K562 (cell line): ENCODE measurements around the gene ZPR1. TPM values are rescaled to one million over a fixed set of nuclear protein-coding genes. Genes with fewer than 3 reads are reported as not detected.

Experiments
- ARID4B ChIP-seq: sonication (generic); formaldehyde crosslinking; IDR thresholded peaks from 2 replicates; pipeline ENCODE4 v1.8.0; 2022; ENCODE audit warnings: mild to moderate bottlenecking, missing genetic modification reagents
- BCL6 ChIP-seq: fragments of 250-450 bp; sonication (Bioruptor Pico); IDR thresholded peaks from 2 replicates; pipeline ENCODE4 v1.4.0; 2020
- CGGBP1 ChIP-seq: fragments of 250-450 bp; sonication (Bioruptor Pico); IDR thresholded peaks from 2 replicates; pipeline ENCODE4 v1.9.0; 2021; ENCODE audit warnings: mild to moderate bottlenecking
- GATAD2B ChIP-seq: fragments of 450-650 bp; IDR thresholded peaks from 2 replicates; pipeline ENCODE4 v1.6.1; 2017; ENCODE audit warnings: mild to moderate bottlenecking, borderline replicate concordance
- HNRNPLL ChIP-seq: fragments of 200-400 bp; formaldehyde crosslinking; IDR thresholded peaks from 2 replicates; pipeline ENCODE4 v1.6.1; 2017; ENCODE audit warnings: low read length, low read depth, mild to moderate bottlenecking; ENCODE audit not compliant: poor library complexity, severe bottlenecking
- KDM4B ChIP-seq, 2 experiments: fragments of 450-650 bp in 1 of 2; sonication (generic) in 1 of 2; IDR thresholded peaks; 2 replicates each; pipeline ENCODE4 v1.6.1; 2016 to 2017; ENCODE audit warnings: borderline replicate concordance in 2 of 2, antibody characterized with exemption in 1 of 2, low read depth in 1 of 2, mild to moderate bottlenecking in 1 of 2
- NR3C1 ChIP-seq: sonication (generic); formaldehyde crosslinking; IDR thresholded peaks from 2 replicates; pipeline ENCODE4 v1.8.1; 2022; ENCODE audit warnings: missing genetic modification reagents
- RAD51 ChIP-seq: fragments of 450-650 bp; IDR thresholded peaks from 2 replicates; pipeline ENCODE4 v1.7.1; 2016; ENCODE audit warnings: low read depth, mild to moderate bottlenecking, borderline replicate concordance
- TGIF2 ChIP-seq: sonication (generic); formaldehyde crosslinking; IDR thresholded peaks from 2 replicates; pipeline ENCODE4 v1.8.1; 2022; ENCODE audit warnings: mild to moderate bottlenecking, missing genetic modification reagents, moderate library complexity
- TSC22D4 ChIP-seq: fragments of 450-650 bp; IDR thresholded peaks from 2 replicates; pipeline ENCODE4 v1.6.1; 2016; ENCODE audit warnings: missing genetic modification characterization, missing biosample characterization, control low read depth
- ZBTB17 ChIP-seq: fragments of 450-650 bp; formaldehyde crosslinking; IDR thresholded peaks from 2 replicates; pipeline ENCODE4 v1.4.0; 2020; ENCODE audit warnings: mild to moderate bottlenecking
- ZFP1 ChIP-seq: fragments of 450-650 bp; formaldehyde crosslinking; IDR thresholded peaks from 2 replicates; pipeline ENCODE4 v1.4.0; 2020; ENCODE audit warnings: mild to moderate bottlenecking, mixed read lengths
- ZNF184 ChIP-seq: sonication (generic); formaldehyde crosslinking; IDR thresholded peaks from 2 replicates; pipeline ENCODE4 v1.5.0; 2020; ENCODE audit warnings: missing genetic modification reagents
- ZNF707 ChIP-seq: fragments of 250-450 bp; sonication (Bioruptor Pico); conservative IDR thresholded peaks from 2 replicates; pipeline ENCODE4 v1.8.0; 2022; ENCODE audit warnings: inconsistent platforms, mild to moderate bottlenecking, moderate library complexity
- polyA plus RNA-seq, 8 experiments: library from polyadenylated mRNA; depleted of rRNA in 4 of 8; stranded (reverse) in 5 of 8; unstranded in 3 of 8; fragments of >200 nt; fragmentation: Nextera tagmentation in 2 of 8; fragmentation: Illumina TruSeq in 1 of 8; extraction: Ambion mirVana in 2 of 8; extraction: Trizol in 1 of 8; gene quantifications; 2 replicates each; pipeline versions ENCODE4 v1.2.1 to v1.2.3, GENCODE V29; 2011 to 2014; ENCODE audit warnings: inconsistent platforms in 1 of 8, missing spikeins in 1 of 8
- total RNA-seq, 7 experiments: library from RNA; depleted of rRNA in 6 of 7; stranded (reverse); fragments of >200 nt in 6 of 7; fragmentation: Illumina TruSeq in 2 of 7; extraction: Trizol in 2 of 7; gene quantifications; 2 replicates each; pipeline versions ENCODE4 v1.2.1 to v1.2.3, GENCODE V29; 2011 to 2021; ENCODE audit warnings: low replicate concordance in 1 of 7
- TF ChIP-seq, protein P1 (sequence below): sonication (generic); formaldehyde crosslinking; IDR thresholded peaks from 2 replicates; pipeline ENCODE4 v1.8.0; 2022; ENCODE audit warnings: missing genetic modification reagents, mild to moderate bottlenecking, moderate library complexity, borderline replicate concordance
- TF ChIP-seq, protein P2 (sequence below): fragments of 450-650 bp; formaldehyde crosslinking; IDR thresholded peaks from 2 replicates; pipeline ENCODE4 v1.4.0; 2020; ENCODE audit warnings: mild to moderate bottlenecking, mixed read lengths
- TF ChIP-seq, protein P3 (sequence below): IDR thresholded peaks from 2 replicates; pipeline ENCODE4 v1.6.1; 2011; ENCODE audit warnings: borderline replicate concordance, low read depth, mild to moderate bottlenecking, moderate library complexity, low read length; ENCODE audit not compliant: insufficient read depth, poor library complexity, severe bottlenecking

Gene ZPR1
- total and polyA plus RNA-seq, 9 of the 15 experiments (the other 6 are each of a cell fraction or from before 2014, with no cell fraction given) = 13.0 to 120 (median 83.8) TPM

DNA sequence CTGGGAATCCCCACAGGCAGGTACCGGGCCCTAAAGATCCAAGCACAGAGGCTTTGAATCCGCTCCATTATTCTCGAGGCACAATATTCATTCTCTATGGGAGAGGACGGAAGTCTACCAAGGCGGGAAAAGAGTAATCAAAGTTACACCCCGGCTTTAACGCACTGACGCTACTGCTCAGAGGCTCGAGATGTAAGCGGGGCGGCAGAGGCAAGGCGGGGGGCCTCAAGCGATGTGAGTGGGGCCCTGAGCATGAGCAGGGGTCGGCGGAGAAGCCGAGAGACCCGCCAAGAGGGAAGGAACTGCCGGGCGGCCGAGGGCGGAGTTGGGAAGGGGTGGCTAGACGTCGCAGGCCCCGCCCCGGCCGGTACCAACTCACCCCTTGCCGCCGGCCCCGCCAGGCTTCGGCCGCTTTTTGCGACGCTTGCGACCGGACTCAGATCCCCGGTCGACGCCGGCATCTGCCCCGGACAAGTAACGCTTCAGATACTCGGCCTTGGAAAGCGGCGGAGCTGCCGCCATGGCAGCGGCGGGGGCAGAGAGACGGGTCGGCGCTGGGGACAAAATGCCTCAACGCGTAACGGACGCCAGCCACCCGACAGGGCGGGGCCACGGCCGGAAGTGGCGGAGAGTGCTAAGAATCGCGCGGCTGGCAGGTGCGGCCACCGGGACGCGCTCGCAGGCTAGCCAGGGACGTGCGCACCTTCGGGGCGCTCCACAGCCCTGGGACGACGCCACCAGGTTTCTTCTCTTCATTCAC, 15.2 kb downstream of the ZPR1 start, which contains the start of gene BUD13 (continued):
- TF ChIP-seq, protein P1, sequence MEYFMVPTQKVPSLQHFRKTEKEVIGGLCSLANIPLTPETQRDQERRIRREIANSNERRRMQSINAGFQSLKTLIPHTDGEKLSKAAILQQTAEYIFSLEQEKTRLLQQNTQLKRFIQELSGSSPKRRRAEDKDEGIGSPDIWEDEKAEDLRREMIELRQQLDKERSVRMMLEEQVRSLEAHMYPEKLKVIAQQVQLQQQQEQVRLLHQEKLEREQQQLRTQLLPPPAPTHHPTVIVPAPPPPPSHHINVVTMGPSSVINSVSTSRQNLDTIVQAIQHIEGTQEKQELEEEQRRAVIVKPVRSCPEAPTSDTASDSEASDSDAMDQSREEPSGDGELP (CRISPR knock-in tag) = peak; percentile 84
- no peak for TF ChIP-seq GATAD2B
- no peak for TF ChIP-seq KDM4B (IDR thresholded peaks at IDR 0.05; ENCODE audit: borderline replicate concordance in 2 of 2, low read depth in 1 of 2)
- TF ChIP-seq ARID4B (CRISPR knock-in tag) = peak; percentile 88
- TF ChIP-seq TGIF2 = no peak
- no peak for TF ChIP-seq ZNF184 (CRISPR knock-in tag)
- TF ChIP-seq NR3C1 (CRISPR knock-in tag) = peak; percentile 56; the same call in 1 of the 2 replicates
- TF ChIP-seq BCL6 = no peak
- TF ChIP-seq, protein P2, sequence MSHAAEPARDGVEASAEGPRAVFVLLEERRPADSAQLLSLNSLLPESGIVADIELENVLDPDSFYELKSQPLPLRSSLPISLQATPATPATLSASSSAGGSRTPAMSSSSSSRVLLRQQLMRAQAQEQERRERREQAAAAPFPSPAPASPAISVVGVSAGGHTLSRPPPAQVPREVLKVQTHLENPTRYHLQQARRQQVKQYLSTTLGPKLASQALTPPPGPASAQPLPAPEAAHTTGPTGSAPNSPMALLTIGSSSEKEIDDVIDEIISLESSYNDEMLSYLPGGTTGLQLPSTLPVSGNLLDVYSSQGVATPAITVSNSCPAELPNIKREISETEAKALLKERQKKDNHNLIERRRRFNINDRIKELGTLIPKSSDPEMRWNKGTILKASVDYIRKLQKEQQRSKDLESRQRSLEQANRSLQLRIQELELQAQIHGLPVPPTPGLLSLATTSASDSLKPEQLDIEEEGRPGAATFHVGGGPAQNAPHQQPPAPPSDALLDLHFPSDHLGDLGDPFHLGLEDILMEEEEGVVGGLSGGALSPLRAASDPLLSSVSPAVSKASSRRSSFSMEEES (CRISPR knock-in tag) = no peak
- TF ChIP-seq HNRNPLL = peak; percentile 91
- no peak for TF ChIP-seq ZBTB17
- no peak for TF ChIP-seq ZNF707 (CRISPR knock-in tag)
- TF ChIP-seq, protein P3, sequence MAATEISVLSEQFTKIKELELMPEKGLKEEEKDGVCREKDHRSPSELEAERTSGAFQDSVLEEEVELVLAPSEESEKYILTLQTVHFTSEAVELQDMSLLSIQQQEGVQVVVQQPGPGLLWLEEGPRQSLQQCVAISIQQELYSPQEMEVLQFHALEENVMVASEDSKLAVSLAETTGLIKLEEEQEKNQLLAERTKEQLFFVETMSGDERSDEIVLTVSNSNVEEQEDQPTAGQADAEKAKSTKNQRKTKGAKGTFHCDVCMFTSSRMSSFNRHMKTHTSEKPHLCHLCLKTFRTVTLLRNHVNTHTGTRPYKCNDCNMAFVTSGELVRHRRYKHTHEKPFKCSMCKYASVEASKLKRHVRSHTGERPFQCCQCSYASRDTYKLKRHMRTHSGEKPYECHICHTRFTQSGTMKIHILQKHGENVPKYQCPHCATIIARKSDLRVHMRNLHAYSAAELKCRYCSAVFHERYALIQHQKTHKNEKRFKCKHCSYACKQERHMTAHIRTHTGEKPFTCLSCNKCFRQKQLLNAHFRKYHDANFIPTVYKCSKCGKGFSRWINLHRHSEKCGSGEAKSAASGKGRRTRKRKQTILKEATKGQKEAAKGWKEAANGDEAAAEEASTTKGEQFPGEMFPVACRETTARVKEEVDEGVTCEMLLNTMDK = no peak
- TF ChIP-seq CGGBP1 (CRISPR knock-in tag) = no peak
- no peak for TF ChIP-seq RAD51
- TF ChIP-seq TSC22D4 (tag) = no peak
- no peak for TF ChIP-seq ZFP1 (CRISPR knock-in tag)
